ENCODE data around the gene CERK.
"Not testable (repeated sequence)": the region's sequence is repeated elsewhere in the genome, so short reads cannot be mapped to it uniquely, and the experiment has no call there.

CERK gene

DNA sequence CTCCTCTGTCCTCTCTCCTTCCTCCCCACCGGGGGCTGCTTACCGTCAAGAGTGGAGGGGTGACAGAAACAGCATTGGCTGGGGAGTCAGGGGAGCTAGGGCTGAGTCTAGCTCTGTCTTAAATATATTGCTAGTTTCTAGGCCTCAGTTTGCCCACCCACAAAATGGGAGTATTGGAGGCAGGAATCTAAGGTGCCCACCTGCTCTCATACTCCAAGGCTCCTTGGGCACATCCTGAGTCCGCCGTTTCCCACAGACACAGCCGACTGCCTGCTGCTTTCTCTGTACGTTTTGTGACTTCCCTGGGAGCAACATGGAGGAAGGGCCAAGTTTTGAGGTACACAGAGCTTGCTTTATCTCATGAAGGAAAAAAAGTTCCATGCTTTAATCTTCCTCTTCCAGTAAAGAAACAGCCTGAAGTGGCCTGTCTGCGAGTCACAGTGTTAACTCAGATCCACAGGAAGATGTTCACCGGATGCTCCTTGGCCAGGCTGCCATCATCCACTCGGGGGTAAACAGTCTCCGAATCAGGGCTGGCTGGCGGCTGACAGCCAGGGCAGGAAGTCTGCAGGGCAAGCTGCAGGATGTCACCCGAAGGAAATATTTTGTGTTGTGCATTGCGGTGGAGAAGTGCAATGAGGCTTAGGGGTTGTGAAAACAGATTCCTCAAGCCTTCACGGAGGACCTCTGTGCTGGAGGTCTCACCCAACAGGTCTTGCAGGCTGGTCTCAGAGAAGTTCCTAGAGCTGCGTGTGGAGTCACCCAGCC, 11.0 kb upstream of the CERK start:
- DNase-seq (ENCODE audit: low read depth, low spot score) = no peak

GRCh38 chr22:46748206-46748907, 10.3 kb upstream of the CERK start:
- no peak for DNase-seq (ENCODE audit: low read depth, low spot score)

DNA sequence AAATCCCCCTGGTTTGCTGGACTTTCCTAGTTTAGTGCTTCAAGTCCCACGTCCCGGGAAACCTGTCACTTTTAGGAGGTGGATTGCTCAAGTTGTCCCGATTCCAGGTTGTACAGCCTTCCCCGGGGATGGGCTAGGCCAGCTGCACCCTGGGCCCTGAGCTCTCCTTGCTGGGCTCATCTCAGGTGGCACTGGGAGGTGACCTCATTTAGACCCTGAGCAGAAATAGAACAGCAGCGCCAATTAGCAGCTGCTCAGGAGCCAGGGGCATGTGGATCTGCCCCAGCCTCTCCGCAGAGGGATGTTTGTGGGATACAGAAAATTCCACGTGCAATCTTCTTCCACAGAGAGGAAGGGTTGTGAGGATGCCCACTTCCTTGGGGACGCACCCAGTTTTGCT, 9.6 kb upstream of the CERK start:
- no peak for DNase-seq (ENCODE audit: low read depth, low spot score)

DNA sequence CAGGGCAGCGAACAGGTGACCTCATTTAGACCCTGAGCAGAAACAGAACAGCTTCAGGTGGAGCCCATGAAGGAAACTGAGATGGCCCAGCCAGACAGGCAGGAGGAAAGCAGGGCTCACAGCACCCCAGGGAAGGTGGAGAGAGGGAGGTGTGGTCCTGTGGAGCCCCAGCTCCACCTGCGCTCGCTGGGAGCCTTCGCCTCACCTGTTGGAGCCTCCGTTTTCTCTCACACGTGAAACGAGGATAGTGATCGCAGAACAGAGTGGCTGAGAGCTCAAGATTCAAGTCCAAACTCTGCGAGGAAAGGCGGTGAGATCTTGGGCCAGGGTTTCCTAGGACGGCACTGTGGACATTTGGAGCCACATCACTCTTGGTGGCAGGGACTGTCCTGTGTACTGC, 8.6 kb upstream of the CERK start:
- DNase-seq (ENCODE audit: low read depth, low spot score) = no peak

DNA sequence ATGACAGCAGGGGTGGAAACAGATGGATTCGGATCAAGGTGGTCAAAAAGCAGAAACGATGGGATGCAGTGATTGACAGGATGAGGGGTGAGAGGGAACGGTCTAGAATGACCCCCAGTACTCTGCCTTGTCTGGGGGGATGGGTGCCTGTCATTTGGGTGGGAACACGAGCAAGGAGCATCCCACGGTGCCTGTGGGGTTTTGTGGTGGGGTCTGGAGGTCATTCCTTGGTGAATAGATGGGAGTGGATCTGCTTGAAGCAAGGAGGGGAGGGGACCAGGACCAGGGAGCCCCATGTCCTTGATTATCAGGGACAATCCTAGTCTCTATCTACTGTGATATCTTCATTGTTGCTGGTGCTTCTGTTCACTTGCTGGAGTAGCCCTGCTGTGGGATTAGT, 8.1 kb upstream of the CERK start:
- DNase-seq (ENCODE audit: low read depth, low spot score) = no peak

- no peak for DNase-seq (ENCODE audit: low read depth, low spot score)
These were observed 6.5 kb upstream of the CERK start for GRCh38 chr22:46744581-46744980.

DNA sequence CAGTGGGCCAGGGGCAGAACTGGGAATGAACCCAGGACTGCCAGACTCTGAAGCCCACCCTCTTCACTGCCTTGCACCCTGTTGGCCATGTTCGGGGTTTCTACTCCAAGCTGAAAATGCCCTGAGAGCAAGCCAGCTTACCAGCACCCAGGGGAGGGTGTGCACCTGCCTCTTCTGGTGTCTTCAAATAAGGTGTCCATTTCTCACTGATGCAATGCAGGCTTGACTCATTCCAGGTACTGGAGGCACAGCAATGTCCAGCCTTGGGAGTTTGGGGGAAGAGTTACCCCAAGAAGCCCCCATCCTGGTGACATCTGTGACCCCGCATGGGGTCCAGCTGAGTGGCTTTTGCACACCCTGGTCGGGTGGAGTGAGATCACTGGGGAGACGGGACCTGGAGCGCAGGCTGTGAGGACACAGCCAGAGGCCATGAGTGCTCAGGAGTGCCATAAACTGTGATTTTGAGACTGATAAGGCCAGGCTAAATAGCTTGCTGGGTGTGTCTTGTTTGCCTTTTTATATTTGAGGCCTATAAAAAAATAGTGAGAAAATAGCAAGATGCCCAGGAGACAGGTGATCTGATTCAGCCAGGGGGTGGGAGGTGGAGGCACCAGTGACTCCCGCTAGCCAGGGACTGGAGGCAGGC, 4.6 kb upstream of the CERK start:
- no peak for DNase-seq (ENCODE audit: low read depth, low spot score)

- DNase-seq (ENCODE audit: low read depth, low spot score) = no peak
These were observed 4.0 kb upstream of the CERK start for GRCh38 chr22:46741974-46742519.

DNA sequence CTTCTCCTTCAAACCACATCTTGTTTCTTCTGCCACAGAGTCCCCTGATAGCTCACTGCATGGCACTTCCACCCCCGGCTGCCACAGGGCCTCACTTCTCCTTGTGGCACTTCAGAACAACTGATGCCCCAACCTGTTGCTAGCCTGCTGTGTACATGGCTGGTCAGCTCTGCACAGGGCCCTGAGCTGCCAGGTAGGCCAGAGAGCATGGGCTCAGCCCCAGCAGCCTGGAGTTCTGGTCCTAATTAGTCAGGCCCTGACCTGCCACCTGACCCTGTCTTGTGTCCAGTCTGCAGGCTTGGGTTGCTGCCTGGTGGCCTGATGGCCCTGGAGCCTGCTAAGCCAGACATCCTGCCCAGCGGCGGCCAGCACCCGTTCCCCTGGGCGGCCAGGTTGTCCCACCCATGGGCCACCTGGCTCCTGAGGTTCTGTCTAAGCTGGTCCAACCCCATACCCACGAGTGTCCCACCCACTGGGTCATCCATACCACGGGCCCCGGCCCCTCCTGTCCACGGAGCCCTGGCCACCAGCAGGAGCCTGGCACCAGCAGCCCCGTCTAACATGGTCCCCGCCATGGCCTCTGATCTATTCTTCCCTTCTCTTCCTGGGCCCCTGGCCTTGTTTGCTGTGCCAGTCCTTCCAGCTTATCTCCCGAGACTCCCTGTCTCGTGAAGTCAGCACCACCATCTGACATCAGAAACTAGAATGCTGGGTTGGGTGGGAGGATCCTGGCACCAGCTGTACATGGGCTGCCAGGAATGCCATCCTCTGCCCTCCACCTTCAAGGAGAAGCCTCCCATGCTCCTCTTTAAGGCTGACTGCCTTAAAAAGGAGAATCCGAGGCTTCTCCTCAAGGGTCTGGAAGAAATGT, 3.1 kb upstream of the CERK start:
- DNase-seq (ENCODE audit: low read depth, low spot score) = no peak

DNA sequence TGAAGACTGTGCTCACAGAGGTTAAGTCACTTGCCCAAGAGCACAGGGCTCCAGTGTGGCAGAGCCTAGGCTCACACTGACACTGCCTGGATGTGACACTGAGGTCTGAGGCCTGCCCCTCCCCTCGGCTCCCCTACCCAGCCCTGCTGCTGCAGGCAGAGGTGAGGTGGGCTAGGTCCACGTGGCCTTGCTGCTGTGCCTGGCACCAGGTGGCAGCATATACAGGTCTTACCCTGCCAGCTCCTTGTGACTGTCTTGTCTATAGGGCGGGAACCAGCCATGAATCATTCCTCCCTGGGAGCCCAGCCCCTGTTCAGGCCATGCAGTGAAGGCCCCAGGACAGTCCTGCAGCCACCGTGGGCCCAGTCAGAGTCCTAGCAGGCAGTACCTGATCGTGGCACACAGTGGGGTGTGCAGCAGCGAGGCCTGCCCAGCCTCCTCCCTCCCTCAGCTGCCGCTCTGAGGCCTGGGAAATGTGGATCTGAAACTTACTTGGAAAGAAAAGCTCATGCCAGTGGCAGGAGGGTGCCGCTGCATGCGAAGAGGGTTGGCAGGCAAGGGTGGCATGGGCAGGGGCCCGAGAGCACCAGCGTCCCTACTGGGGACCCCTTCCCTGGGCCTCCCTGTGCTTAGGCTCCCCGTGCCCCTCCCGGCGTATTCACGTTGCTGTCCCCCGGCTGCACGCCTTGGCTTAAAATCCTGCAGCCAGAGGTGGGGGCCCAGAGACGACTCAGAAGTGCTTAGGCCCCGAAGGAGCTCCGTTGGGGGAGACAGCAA, 1.2 kb upstream of the CERK start:
- DNase-seq (ENCODE audit: low read depth, low spot score) = peak; percentile 68

GRCh38 chr22:46738647-46739093, 618 bp upstream of the CERK start:
- DNase-seq (ENCODE audit: low read depth, low spot score) = peak; percentile 46

GRCh38 chr22:46737105-46737975, 712 bp downstream of the CERK start:
- peak; percentile 74 for DNase-seq (ENCODE audit: low read depth, low spot score)

DNA sequence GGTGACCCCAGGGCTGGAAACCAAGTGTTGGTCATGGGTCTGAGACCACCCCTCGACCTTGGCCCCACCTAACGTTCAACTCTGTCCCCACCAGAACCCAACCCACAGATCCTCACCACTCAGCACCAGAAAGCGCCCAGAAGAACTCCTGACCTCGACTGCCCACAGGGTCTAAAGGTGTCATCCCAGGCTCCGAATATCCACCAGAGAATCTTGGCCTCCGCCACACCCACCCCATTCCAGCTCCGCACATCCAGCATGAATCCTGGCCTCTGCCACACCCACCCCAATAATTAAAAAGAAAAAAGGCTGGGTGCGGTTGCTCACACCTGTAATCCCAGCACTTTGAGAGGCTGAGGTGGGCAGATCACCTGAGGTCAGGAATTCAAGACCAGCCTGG, 1.3 kb downstream of the CERK start:
- DNase-seq (ENCODE audit: low read depth, low spot score) = no peak

- peak; percentile 44 for DNase-seq (ENCODE audit: low read depth, low spot score)
These were observed 2.1 kb downstream of the CERK start for GRCh38 chr22:46735747-46736608.

- no peak for DNase-seq (ENCODE audit: low read depth, low spot score)
These were observed 3.1 kb downstream of the CERK start for GRCh38 chr22:46734830-46735453.

- DNase-seq (ENCODE audit: low read depth, low spot score) = not testable (repeated sequence)
These were observed 3.8 kb downstream of the CERK start for GRCh38 chr22:46734213-46734722.

DNA sequence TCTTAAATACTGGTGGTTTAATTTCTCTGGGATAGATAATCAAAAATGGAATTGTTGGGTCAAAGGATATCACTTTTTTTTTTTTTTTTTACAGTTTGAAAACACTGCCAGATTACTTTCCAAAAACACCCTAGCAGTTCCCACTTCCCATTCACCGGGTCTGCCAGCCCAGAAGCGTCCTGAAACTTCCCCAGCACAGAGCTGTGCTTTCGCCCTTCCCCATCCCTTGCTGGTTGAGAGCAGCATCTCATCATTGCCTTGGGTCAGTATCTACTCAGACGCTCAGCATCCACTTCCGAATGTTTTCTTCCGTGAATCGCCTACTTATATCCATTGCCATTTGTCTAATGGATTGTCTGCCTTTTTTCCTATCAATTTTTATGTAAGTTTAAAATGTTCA, 5.5 kb downstream of the CERK start:
- no peak for DNase-seq (ENCODE audit: low read depth, low spot score)

DNA sequence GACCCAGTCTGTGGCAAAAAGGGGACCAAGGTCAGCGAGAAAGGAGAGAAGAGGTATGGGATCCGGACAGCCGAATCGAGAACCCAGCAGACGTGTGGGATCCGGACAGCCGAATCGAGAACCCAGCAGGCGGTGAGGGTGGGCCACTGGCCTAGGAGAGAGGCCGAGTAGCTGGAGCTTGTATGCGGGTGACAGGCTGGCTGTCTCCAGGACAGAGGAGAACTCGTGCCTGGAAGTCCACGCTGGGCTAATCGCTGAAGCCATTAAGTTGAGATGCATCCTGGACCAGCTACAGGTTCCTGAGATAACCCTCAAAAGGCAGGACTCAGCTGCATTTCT, 6.0 kb downstream of the CERK start:
- no peak for DNase-seq (ENCODE audit: low read depth, low spot score)
